Sigmoid colon (tissue), 7 donors: Measurements from ENCODE around the gene POGK. TPM values are rescaled to one million over a fixed set of nuclear protein-coding genes. Genes with fewer than 3 reads are reported as not detected.

Experiments used
- DNase-seq: peaks from one replicate; pipeline ENCODE4 v3.0.0-alpha.2; 2019
- H3K27ac ChIP-seq, 4 donors: fragments of 200-600 bp; sonication (generic); one replicate each; pipeline ENCODE4 v1.5.1; 2016 to 2019; ENCODE audit warnings: mild to moderate bottlenecking in 1 of 4
- H3K27me3 ChIP-seq, 3 donors: fragments of 200-600 bp; sonication (generic); one replicate each; pipeline ENCODE4 v1.5.1; 2019; ENCODE audit warnings: mild to moderate bottlenecking in 1 of 3
- H3K36me3 ChIP-seq, 4 donors: fragments of 200-600 bp; sonication (generic); one replicate each; pipeline ENCODE4 v1.5.1; 2016 to 2019
- H3K4me1 ChIP-seq, 4 donors: fragments of 200-600 bp; sonication (generic); one replicate each; pipeline ENCODE4 v1.5.1; 2017 to 2019
- H3K4me3 ChIP-seq, 4 donors: fragments of 200-600 bp; sonication (generic); one replicate each; pipeline ENCODE4 v1.5.1; 2017 to 2019; ENCODE audit warnings: mild to moderate bottlenecking in 2 of 4, moderate library complexity in 1 of 4
- H3K9me3 ChIP-seq, 4 donors: fragments of 200-600 bp in 3 of 4; sonication (generic) in 3 of 4; one replicate each; pipeline versions ENCODE4 v1.5.1 to v1.6.1; 2013 to 2019
- CTCF ChIP-seq, 4 experiments: fragments of 450-650 bp in 3 of 4; fragments of 200-600 bp in 1 of 4; IDR thresholded peaks; one replicate each; pipeline ENCODE4 v1.5.1; 2016 to 2019; ENCODE audit warnings: antibody characterized with exemption in 4 of 4, mild to moderate bottlenecking in 3 of 4, moderate library complexity in 2 of 4
- EP300 ChIP-seq, 4 donors: sonication (generic); formaldehyde crosslinking; IDR thresholded peaks; one replicate each; pipeline ENCODE4 v1.6.1; 2017; ENCODE audit warnings: antibody characterized with exemption in 4 of 4
- POLR2A ChIP-seq, 2 donors: fragments of 450-650 bp; IDR thresholded peaks; one replicate each; pipeline ENCODE4 v1.6.1; 2016; ENCODE audit warnings: antibody characterized with exemption in 2 of 2, mild to moderate bottlenecking in 2 of 2, moderate library complexity in 2 of 2
- POLR2AphosphoS5 ChIP-seq, 4 donors: sonication (generic); formaldehyde crosslinking; IDR thresholded peaks; one replicate each; pipeline ENCODE4 v1.6.1; 2017; ENCODE audit warnings: antibody characterized with exemption in 4 of 4
- WGBS, 2 donors: extraction: QIAGEN DNeasy Blood & Tissue Kit; methylation state at CpG; one replicate each; pipeline ENCODE4 v1.1.7; 2013; 5-methylcytosine and 5-hydroxymethylcytosine counted together
- intact Hi-C: fragments of 100-400 bp; cut with DNase I; formaldehyde crosslinking; loops from one replicate; pipeline ENCODE4 v1.15.1; 2023
- polyA plus RNA-seq, 3 donors: library from polyadenylated mRNA; stranded (reverse); fragments of 200-250 nt; gene quantifications; one replicate each; pipeline ENCODE4 v1.2.3, GENCODE V29; 2013
- total RNA-seq, 4 donors: library from RNA; depleted of rRNA; stranded (reverse); fragments of >200 nt; gene quantifications; one replicate each; pipeline ENCODE4 v1.1.0, GENCODE V29; 2016
- donor health status: healthy with polysubstance abuse.
- donor health status: Bipolar disorder and iron deficiency.
- donor health status: healthy.

POGK gene
- total and polyA plus RNA-seq, 7 donors: 6.6 to 23.5 (median 22.2) TPM

DNA sequence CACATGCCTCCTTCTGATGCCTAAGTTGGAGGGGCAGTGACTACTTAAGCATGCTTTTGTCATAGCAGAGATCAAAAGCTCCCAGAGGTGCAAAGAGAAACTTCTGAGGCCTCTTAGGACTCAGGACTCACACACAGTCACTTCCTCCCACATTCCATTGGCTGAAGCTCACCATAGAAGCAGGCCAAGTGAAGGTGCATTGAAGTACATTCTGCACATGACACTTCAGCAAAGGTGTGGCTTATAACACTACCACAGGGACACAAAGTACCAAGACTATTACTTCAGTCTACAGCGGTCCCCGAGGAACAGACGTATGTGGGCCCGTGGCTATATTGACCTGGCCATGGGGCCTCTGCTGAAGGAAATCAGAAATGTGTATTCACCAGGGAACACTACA is 2.5 kb upstream of the POGK start:
- peaks cover 0 to 29% (median 28%) of the 10 kb centered on the region in 4 donors for H3K4me1 ChIP-seq
- peaks cover 0 to 10% (median 4%) of the 10 kb centered on the region in 4 donors for H3K36me3 ChIP-seq
- H3K4me3 ChIP-seq: no peak overlapping the region
- DNase-seq: no peak
- H3K9me3 ChIP-seq: no peaks in the 10 kb centered on the region
- no peak overlapping the region for H3K27ac ChIP-seq
- intact Hi-C loops: no loop called here
- TF ChIP-seq POLR2A (IDR thresholded peaks at IDR 0.05) (no peak), CTCF (IDR thresholded peaks at IDR 0.05) (no peak), POLR2AphosphoS5 (IDR thresholded peaks at IDR 0.05) (no peak), EP300 (IDR thresholded peaks at IDR 0.05) (no peak)
- WGBS, 2 donors: 96% methylated on average over 4 of the region's 4 CpGs
- no peaks in the 10 kb centered on the region for H3K27me3 ChIP-seq

DNA sequence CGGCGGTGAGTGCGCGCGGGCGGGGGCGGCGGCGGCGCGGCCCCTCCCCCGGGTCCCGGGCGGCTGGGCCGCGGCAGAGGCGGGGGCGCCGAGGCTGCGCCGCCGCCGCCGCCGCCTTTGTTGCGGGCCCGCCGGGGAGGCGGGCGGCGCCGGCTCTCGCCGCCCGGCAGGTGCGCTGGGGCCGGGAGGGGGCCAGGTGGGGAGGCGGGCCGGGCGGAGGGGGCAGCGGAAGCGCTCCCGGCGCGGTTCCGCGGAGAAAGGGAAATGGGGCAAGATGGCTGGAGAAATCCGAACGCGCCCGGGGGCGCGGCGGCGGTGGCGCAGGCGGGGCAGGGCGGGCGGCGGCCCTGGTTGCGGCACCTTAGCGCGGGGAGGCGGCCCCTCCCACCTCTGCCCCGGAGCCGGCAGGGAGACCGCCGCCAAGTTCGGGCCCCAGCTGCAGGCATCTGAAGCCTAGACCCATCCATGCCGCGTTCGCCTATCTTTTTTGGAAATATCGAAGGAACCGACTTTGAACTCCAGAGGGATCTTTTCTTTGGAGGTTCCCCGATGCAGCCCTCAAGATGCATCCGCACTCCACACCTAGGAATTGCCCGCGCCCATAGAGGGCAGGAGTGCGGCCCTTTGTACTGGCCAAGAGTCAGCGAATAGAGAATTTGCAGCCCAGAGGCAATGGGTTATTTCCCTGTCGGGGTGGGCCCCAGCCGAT is 479 bp downstream of the POGK start:
- peaks cover 4 to 39% (median 23%) of the 10 kb centered on the region in 4 donors for H3K36me3 ChIP-seq
- peak overlapping the region; percentile 87 to 92 (median 88) for H3K27ac ChIP-seq
- TF ChIP-seq CTCF (IDR thresholded peaks at IDR 0.05) (peak in 1 of 4 experiments; percentile 12), POLR2A (IDR thresholded peaks at IDR 0.05) (no peak)
- intact Hi-C loops: loop anchor here (1.0 kb wide), 1 partner anchor 37 kb away; the partner anchor contains the start of gene TADA1
- no peaks in the 10 kb centered on the region for H3K27me3 ChIP-seq
- DNase-seq: peak; percentile 76
- peaks cover 0 to 59% (median 55%) of the 10 kb centered on the region in 4 donors for H3K4me1 ChIP-seq
- 1% methylated on average over 82 of the region's 82 CpGs for WGBS, 2 donors
- peak overlapping the region; percentile 56 to 82 (median 77) for H3K4me3 ChIP-seq
- H3K9me3 ChIP-seq: no peaks in the 10 kb centered on the region

DNA sequence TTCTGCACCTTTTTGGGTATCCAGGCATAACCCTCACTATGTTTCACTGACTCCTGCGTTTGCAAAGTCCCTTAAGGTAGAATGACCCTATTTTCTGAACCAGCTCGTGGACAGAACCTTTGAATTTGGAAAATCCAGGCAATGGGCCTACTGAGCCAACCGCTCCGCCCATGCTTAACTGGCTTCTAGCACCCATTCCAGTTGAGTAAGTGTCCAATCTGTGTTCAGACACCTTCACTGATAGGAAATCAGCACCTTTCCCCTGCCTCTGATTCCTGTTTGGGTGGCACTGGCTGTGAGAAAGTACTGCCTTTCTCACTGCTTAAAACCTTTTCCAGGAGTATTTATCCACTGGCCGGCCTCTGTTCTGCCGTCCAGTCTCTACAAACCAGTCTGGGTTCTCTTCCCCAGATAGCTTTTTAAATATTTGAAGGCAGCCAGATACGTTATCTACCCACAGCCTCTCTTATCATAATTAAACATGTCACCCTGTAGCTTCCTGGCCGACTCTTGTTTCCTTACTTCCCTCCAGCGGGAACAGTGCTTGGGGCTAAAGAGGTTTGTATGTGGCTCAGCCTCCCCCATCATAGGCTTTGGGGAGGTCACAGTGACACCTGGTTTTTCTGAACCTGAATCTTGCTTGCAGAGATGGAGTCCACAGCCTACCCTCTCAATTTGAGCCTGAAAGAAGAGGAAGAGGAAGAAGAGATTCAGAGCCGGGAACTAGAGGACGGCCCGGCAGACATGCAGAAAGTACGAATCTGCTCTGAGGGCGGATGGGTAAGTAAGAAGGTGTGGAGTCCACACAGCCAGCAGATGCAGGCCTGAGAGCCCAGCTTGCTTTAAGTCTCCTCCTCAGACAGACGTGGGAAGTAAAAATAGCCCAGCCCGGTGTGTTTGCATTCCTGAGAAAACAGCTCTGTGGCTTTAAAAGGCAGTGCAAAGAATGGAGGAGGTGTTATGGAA is 1.3 kb downstream of the POGK start:
- H3K27ac ChIP-seq: peak overlapping the region; percentile 87 to 92 (median 88)
- DNase-seq: no peak
- 18 to 45% methylated on average over 16 of the region's 16 CpGs for WGBS, 2 donors
- H3K4me1 ChIP-seq: peaks cover 0 to 66% (median 59%) of the 10 kb centered on the region in 4 donors
- H3K9me3 ChIP-seq: no peaks in the 10 kb centered on the region
- H3K36me3 ChIP-seq: peaks cover 4 to 48% (median 25%) of the 10 kb centered on the region in 4 donors
- intact Hi-C loops: no loop called here
- TF ChIP-seq POLR2AphosphoS5 (IDR thresholded peaks at IDR 0.05) (no peak), POLR2A (IDR thresholded peaks at IDR 0.05) (no peak), CTCF (IDR thresholded peaks at IDR 0.05) (no peak), EP300 (IDR thresholded peaks at IDR 0.05) (no peak)
- no peaks in the 10 kb centered on the region for H3K27me3 ChIP-seq
- H3K4me3 ChIP-seq: peak overlapping the region; percentile 56 to 82 (median 77)

- intact Hi-C loops: no loop called here
- H3K4me3 ChIP-seq: no peak overlapping the region
- peaks cover 11 to 75% (median 37%) of the 10 kb centered on the region in 4 donors for H3K36me3 ChIP-seq
- H3K9me3 ChIP-seq: no peaks in the 10 kb centered on the region
- H3K27ac ChIP-seq: peak overlapping the region; percentile 38 to 71 (median 62)
- WGBS, 2 donors: 56 to 77% methylated on average over 6 of the region's 6 CpGs
- DNase-seq: no peak
- no peaks in the 10 kb centered on the region for H3K27me3 ChIP-seq
- TF ChIP-seq CTCF (IDR thresholded peaks at IDR 0.05) (no peak), EP300 (IDR thresholded peaks at IDR 0.05) (no peak), POLR2A (IDR thresholded peaks at IDR 0.05) (no peak), POLR2AphosphoS5 (IDR thresholded peaks at IDR 0.05) (no peak)
- H3K4me1 ChIP-seq: peaks cover 0 to 67% (median 61%) of the 10 kb centered on the region in 4 donors
Measured at GRCh38 chr1:166843322-166843721, 4.0 kb downstream of the POGK start.
